HG02840 (cell line): ENCODE measurements around the gene TTC23L.
"Not testable (repeated sequence)": the region's sequence is repeated elsewhere in the genome, so short reads cannot be mapped to it uniquely, and the experiment has no call there.

Experiments used
- ATAC-seq: cut with Tn5 transposase; IDR thresholded peaks from one replicate; pipeline ENCODE4 v1.9.1; 2021; ENCODE audit warnings: mild to moderate bottlenecking, moderate library complexity, moderate number of reproducible peaks; ENCODE audit not compliant: unreplicated experiment, low FRiP score

TTC23L gene, protein sequence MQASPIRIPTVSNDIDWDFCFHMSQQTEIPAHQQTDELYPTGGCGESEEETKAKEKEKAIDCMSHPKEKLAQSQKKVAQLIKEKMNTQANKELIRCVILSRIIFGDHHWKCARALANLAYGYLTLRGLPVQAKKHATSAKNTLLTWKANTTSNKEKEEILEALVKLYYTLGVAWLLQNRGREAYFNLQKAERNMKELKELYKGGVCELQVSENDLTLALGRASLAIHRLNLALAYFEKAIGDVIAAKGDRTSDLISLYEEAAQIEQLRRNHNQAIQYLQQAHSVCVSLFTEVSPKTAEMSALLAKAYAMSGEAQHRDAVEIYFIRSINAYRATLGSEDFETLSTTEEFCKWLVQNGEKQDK

DNA sequence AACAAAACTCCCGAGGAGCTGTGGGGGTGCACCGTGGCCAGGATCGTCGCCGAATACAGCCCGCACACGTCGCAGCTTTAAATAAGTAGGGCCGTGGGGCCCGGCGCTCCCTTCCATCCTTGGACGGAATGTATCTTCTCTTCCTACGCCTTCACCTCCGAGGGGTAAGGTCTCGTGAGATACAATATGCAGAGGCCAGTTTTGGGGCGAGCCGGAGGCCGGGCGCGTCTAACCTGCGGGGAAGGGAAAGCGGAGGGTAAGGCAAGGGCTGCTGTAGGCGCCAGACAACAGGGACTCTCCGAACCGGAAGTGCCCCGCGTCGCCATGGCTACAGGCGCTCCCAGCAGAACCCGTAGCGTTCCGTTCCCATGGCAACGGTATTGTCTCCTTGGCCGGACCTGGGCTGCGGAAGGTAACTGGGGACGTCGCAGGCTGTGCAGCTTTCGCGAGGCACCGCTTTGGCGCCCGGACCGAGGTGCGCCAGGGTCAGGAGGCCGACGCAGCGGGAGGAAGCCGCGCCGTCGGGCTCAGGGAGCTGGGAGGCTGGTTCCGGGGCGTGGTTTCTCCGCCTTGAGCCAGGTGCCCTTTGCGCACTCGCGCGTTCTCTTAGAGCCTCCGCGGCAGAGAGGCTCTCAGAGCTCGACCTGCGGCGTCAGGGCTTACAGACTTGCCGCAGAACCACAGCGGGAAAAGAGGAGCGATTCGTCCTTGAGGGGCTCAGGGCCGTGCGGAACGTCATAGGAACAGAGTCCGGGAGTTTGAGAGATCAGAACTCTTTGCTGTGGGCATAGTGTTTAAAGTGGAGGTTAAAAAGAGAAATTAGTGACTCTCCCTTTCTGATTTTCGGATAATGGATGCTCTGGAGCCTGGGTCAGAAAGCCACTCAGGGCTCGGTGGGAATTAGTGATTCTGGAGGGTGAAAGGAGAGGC, at the start of gene TTC23L:
Gene TTC23L, plus strand, starts transcription at position 380 of the 930 bp plus-strand sequence. CDS start 1,508 bp downstream, outside the sequence.
- ATAC-seq, result peak; percentile 98

DNA sequence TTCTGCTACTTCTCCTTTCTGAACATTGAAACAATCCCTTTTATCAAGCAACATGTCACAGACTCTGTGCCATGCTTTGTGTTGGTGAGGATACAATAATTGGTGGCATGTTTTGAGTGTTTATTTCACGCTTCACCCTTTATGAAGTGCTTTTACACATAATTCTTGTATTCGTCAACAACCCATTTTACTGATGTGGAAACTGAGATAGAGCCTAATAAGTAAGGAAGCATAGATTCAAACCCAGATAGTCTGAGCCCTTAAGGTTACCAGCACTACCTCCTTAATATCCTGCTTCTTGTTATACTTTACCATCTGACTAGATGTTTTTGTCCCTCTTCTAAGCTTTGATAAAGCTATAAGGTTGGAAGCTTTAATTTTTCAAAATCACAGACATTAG, 49.3 kb upstream of the TTC23L start:
- ATAC-seq, result no peak

DNA sequence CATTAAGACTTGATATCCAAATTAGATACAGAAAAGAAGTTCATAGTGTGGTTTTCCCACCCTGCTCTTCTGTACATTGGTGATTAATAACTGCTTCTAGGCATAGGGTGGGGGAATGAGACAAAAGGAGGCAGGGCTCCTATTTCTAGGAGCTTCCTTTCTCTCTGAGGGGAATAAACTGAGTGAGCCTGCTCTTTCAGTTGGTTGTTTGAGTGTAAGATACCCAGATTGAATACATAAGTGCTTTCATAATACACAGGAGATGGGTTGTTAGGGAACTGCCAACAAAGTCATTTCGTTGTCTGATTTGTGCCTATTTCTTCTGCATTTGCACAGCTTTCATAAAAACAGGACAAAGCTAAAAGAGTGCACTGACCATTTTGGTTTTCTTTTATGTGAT, 48.9 kb upstream of the TTC23L start:
- no peak for ATAC-seq

DNA sequence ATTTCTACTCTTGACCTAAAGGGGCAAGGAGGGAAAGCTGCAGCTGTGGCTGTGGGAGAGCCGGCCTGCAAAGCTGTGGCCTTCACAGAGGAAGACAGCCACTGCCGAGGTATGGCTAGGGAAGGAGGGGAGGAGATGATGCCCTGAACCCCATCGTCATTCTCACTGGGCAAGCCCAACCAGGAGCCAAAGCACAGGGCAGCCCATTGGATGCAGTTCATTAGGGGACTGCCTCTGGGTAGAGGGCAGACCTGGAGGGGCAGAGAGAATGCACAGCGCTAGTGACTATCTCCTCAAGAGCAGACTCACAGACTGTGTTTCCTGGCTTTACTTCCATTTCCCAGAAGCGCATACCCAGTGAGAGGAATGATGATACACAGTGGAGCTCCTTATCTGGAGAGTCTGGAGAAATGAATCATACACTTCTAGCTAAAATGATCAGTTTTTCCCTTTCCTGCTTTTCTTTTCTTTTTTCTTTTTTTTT, 47.2 kb upstream of the TTC23L start:
- ATAC-seq, result no peak

DNA sequence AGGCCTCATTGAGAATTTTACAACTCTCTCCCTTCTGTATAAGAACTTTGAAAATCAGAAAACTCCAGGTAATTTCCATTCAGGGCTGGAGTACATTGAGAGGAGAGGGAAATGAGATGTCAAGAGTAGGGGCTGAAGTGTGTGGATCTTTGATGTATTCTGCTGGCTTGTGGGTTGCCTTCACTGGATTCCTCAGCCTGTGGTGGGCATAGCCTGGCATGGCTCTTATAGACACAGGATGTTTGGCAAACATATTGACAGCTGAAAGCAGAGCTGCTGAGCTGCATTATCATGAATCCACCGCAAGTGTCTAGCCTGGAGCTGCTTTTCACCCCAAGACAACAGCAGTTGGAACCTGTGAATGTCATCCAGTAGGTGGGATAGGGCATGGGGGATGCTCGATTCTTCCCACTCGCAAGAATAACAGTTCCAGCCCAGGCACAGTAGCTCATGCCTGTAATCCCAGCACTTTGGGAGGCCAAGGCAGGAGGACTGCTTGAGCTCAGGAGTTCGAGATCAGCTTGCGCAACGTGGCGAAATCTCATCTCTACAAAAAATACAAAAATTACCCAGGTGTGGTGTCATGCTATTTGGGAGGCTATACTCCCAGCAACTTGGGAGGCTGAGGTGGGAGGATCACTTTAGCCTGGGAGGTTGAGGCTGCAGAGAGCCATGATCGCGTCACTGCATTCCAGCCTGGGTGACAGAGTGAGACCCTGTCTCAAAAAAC, 36.0 kb upstream of the TTC23L start:
- ATAC-seq, result no peak

DNA sequence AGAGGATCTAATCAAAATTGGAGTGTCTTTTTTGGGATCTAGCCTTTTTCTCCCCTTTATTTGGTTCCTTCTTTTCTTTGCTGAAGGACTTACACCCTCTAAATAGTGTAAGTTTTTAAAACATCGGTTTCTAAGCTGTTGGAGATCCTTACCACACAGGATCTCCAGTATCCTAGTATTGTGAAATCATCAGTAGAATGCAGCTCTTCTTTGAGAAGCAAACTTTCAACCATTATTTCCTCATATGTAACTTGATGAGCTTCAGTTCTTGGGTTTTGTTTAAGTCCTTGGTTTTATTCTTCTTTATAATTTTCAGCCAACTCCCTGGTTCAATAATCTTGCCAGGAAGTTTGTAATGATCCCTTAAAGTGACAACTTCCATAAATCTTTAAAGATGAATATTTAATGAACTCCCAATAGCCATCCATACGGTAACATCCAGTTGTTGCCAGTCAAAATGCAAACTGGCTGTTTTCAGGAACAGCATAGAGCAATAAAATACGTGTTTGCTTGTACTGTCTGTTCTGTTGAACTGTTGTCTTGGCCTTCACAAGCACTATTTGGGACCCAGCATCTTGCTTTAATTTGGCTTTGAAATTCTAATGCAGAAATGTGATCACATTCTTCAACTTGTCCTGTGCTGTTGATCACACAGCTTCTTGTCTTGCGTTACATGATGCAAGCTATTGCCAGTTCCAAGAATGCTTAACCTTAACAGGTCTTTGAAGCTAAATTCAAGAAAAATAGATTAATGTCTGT, 34.8 kb upstream of the TTC23L start:
- no peak for ATAC-seq

DNA sequence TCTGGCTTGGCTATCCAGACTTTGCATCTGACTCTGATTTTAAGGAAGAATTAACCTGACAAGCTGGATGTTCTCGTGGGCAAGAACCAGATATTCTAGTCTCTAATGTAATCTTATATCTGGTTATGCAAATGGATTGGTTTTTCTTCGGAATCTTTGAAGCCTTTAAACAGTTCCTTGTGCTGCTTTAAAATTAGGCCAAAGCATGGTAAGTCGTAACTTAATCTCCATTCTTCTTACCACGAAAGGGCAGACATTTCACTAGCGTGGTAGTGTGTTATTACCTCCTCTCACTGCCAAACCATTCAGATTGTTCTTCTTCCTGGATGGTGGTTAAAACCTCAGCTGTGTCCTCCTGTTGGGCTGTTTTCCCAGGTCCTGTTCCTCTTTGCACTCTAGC, 34.1 kb upstream of the TTC23L start:
- no peak for ATAC-seq

DNA sequence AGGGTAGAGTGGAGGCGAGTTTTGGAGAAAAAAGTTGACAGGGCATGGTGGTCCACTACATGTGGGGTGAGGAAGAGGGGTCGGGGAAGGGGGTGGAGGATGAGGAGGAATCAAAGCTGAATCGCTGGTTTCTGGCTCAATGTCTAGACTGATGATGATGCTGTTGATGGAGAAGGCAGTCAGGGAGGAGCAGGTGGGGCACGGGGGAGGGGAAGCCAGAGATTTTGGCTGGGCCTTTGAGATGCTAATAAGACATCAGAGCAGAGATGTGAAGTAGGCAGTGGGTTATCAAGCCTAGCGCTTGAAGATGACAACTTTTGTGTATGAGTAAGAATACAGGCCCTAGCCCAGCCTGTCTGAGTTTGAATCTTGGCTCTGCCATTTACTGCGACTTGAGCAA, 32.4 kb upstream of the TTC23L start:
- no peak for ATAC-seq

DNA sequence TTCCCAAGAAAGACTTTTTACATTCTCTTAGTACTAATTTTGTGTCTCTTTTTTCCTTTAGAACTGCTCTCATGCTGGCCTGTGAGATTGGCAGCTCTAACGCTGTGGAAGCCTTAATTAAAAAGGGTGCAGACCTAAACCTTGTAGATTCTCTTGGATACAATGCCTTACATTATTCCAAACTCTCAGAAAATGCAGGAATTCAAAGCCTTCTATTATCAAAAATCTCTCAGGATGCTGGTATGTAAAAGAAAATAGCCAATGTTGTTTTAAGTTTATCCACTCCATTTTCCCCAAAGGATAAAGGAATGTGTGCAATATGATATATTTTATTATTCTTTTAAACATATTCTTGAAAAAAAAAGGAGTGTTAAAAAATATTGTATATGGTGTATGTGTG, 27.3 kb upstream of the TTC23L start:
- ATAC-seq, result no peak

DNA sequence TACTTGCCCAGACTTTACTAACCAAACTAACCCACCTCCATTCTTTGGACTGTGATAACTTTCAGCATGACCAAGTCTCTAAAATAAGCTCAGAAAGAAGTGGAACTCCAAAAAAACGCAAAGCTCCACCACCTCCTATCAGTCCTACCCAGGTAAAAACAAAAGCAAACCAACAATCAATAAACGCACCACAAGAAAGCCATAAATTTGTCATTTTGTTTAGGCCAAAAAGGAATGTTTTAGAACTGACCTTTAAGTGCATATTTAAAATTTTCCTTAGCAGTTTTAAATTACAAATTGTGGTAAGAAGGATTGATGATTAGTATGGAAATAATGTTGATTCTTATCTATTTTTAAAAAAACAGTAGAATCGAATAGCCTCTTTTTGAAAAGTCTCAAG, 25.5 kb upstream of the TTC23L start:
- no peak for ATAC-seq

DNA sequence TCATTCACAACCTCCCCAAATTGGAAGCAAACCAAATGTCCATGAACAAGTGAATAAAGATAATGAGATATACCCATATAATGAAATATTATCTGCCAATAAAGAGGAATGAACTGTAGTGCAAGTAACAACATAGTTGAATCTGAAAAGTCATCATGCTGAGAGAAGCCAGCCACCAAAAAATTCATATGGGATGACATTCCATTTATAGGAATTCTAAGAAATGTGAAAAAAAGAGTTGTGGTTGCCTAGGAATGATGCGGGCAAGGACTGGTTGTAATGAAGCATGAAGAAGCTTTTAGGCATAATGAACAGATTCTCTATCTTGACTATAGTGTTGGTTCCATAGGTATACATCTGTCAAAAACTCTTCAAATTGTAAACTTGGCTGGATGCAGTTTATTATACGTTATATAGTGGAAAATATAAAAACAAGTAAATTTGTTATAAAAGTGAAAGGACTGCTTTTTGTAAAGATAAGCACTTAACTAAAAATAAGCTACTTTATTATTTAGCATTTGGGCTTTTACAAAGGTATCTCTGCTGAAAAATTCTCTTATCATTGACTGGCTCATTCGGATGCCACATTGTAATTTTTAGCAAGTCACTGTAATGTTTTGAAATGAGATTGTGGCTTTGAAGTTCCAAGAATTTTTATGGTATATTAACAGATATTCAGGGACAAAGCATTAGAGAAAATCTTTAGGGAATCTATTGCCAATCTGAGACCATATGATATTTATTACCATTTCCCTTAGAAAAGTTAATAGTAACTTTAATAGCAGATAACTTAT, 21.2 kb upstream of the TTC23L start:
- no peak for ATAC-seq

DNA sequence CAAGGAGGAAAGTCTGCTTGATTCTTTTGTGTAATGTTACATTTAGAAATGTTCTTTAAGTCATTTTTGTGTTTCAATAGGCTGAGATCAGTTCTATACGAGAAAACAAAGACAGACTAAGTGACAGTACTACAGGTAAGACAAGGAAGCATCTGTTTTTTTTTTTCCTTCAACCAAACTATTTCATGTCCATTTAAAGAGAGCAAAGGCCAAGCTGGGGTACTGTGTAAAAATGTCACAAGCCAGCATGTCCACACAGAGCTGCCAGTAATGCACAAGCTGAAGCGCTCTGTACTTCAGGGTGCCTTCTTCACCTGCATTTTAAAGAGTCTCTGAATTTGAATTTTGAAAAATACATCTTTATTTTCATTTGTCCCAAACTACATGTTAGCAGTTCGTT, 20.2 kb upstream of the TTC23L start:
- ATAC-seq, result no peak

DNA sequence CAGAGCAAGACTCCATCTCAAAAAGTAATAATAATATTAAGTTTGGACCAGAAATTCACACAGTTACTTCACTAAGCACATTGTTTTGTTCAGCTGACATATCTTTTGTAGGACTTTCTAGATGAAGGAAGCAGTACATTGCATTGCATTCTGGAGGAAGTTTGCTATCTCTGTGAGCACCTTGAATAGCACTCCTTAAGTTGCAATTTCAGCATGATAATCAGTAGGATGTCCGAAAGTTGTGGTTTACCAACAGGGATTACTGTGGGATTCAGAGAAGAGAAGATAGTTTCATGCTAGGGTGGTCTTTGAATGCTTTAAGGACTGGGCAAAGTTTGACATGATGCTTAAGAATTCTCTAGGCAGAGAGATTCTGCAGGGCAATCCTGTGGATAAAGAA, 18.4 kb upstream of the TTC23L start:
- no peak for ATAC-seq

DNA sequence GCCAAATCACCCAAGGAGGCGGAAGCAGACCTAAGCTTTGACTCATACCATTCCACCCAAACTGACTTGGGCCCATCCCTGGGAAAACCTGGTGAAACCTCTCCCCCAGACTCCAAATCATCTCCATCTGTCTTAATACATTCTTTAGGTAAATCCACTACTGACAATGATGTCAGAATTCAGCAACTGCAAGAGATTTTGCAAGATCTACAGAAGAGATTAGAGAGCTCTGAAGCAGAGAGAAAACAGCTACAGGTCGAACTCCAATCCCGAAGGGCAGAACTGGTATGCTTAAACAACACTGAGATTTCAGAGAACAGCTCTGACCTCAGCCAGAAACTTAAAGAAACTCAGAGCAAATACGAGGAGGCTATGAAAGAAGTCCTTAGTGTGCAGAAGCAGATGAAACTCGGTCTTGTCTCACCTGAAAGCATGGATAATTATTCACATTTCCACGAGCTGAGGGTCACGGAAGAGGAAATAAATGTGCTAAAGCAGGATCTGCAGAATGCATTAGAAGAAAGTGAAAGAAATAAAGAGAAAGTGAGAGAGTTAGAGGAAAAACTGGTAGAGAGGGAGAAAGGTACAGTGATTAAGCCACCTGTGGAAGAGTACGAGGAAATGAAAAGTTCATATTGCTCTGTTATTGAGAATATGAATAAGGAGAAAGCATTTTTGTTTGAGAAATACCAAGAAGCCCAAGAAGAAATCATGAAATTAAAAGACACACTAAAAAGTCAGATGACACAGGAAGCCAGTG, 15.8 kb upstream of the TTC23L start:
- no peak for ATAC-seq

DNA sequence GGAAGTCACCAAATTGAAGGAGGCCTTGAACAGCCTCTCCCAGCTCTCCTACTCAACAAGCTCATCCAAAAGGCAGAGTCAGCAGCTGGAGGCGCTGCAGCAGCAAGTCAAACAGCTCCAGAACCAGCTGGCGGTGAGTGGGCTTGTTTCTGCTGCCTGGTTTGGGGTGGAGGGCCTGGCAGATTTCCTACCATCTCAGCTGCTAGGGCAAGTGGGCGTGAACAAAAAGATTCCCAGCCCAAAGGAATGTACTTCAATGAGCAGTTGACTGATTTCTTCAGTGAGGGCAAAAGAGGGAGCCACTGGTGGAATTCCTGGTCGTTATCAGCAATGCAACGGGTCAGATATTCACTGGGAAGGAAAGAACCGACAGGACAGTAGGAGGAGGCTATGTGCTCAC, 12.6 kb upstream of the TTC23L start:
- no peak for ATAC-seq

DNA sequence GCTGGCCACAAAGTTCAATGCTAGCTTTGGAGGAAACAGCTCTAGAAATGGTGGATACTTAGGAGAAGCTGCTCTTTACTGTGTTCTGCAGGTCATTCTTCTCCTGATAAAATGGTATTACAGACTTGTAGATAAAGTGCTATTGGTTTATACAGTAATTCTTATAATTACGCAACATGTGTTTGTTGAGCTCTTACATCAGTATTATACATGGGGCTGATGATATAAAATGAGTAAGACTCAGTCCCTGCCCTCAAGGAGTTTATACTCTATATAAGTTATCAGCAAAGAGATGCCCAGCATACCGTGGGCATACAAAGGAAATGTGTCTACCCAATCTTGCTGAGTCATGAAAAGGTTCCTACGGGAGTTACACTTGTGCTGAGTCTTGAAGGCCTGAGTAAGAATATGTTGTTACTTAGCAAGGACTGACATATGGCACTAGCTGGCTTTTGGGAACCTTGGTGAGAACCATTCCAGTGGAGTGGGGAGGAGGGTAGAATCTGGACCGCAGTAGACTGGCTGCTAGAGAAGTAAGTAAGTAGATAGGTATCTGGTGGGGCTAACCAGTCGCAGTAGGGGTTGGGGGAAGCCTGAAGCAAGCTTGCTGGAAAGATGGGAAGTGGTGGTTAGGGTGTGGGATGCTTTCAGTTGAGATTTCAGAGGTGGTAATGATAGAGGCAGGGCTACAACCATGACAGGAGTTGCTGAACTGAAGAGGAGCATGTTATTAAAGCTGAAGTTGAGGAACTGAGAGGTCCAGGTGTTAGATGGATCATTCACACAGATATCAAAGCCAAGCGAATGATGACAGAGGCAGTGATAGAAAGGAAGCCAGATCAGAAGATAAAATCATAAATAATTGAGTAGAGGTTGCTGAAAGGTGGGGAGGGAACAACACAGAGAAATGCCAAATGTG, 11.1 kb upstream of the TTC23L start:
- ATAC-seq, result no peak

DNA sequence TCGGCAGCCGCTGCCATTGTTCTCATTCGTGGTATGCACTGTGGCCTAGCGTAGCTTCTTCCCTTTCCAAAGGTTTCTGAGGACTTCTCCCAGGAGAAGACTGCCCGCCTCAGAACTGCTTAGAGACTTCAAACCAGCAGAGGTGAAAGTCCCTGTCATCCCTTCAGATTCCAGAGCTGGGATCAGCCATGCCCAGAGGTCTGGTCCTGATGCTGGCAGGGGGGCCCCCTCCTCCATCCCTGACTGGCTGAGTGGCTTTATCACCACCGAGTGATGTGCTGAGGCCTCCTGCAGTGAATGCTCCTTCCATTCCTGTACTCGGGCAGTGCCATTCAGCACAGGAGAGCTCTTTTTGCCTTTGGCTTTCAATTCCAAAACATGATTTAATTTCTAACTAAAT, 8.1 kb upstream of the TTC23L start:
- ATAC-seq, result not testable (repeated sequence)

DNA sequence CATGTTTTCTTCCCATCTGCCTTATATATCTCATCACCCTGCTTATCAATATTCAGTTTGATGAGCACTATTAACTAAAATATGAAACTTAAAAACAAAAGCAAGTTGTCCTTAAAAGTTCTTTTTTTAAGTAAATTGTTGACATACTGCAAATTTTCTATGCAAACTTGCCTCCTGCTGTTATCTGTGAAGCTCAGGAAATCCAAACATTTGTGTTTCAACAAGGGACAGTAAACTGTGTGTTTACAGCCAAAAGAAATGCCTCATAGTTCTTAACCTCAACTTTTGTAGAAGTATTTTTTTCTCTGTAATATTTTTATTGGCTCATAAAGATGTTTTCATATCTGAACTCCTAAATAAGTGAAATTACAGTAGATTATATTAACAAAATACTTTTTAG, 7.7 kb upstream of the TTC23L start:
- ATAC-seq, result no peak
